Effector CD8-positive, alpha-beta T cell (primary cell): ENCODE results near the gene GLYATL1B.
A peak's percentile ranks its signal among the peaks of the same experiment; 100 is the strongest.
"Not testable (repeated sequence)": the region's sequence is repeated elsewhere in the genome, so short reads cannot be mapped to it uniquely, and the experiment has no call there.

Experiments
- DNase-seq: peaks from one replicate; lab custom pipeline; 2025; lab: John Stamatoyannopoulos, UW
- total RNA-seq, 4 experiments: gene quantifications; one replicate each; lab custom pipeline; 2026; lab: John Stamatoyannopoulos, UW

Gene GLYATL1B
- 0 reads per million in 4 experiments for total RNA-seq

- not testable (repeated sequence) for DNase-seq
These were observed at the start of gene GLYATL1B for GRCh38 chr11:59086007-59086406. Gene GLYATL1B, plus strand, starts transcription at chr11:59086307. Its CDS starts 0 bp downstream, at chr11:59086307.

- not testable (repeated sequence) for DNase-seq
These were observed 49.6 kb upstream of the GLYATL1B start for GRCh38 chr11:59036542-59036941.

GRCh38 chr11:59037434-59037833 is 48.7 kb upstream of the GLYATL1B start:
- not testable (repeated sequence) for DNase-seq

- no peak for DNase-seq
These were observed 45.5 kb upstream of the GLYATL1B start for GRCh38 chr11:59040607-59041006.

GRCh38 chr11:59051383-59051782 is 34.7 kb upstream of the GLYATL1B start:
- not testable (repeated sequence) for DNase-seq

- DNase-seq = not testable (repeated sequence)
These were observed 33.8 kb upstream of the GLYATL1B start for GRCh38 chr11:59052355-59052754.

- DNase-seq = peak; percentile 79
These were observed 32.7 kb upstream of the GLYATL1B start for GRCh38 chr11:59053387-59053786.

GRCh38 chr11:59058120-59059033 is 27.7 kb upstream of the GLYATL1B start:
- peak; percentile 79 for DNase-seq

- DNase-seq = not testable (repeated sequence)
These were observed 26.0 kb upstream of the GLYATL1B start for GRCh38 chr11:59060096-59060495.

GRCh38 chr11:59062602-59063529 is 23.2 kb upstream of the GLYATL1B start:
- no peak for DNase-seq

- not testable (repeated sequence) for DNase-seq
These were observed 21.9 kb upstream of the GLYATL1B start for GRCh38 chr11:59063996-59064727.

GRCh38 chr11:59069087-59069486 is 17.0 kb upstream of the GLYATL1B start:
- no peak for DNase-seq

- no peak for DNase-seq
These were observed 9.1 kb upstream of the GLYATL1B start for GRCh38 chr11:59076876-59077571.

GRCh38 chr11:59078435-59078834 is 7.7 kb upstream of the GLYATL1B start:
- no peak for DNase-seq

GRCh38 chr11:59079086-59079485 is 7.0 kb upstream of the GLYATL1B start:
- DNase-seq = no peak

GRCh38 chr11:59080421-59080820 is 5.7 kb upstream of the GLYATL1B start:
- DNase-seq = not testable (repeated sequence)

GRCh38 chr11:59081430-59082020 is 4.6 kb upstream of the GLYATL1B start:
- not testable (repeated sequence) for DNase-seq

- no peak for DNase-seq
These were observed 2.1 kb downstream of the GLYATL1B start for GRCh38 chr11:59088162-59088561.

GRCh38 chr11:59093576-59093975 is 7.5 kb downstream of the GLYATL1B start:
- DNase-seq = not testable (repeated sequence)

GRCh38 chr11:59095225-59095624 is 9.1 kb downstream of the GLYATL1B start:
- not testable (repeated sequence) for DNase-seq
